ENCODE data around the gene VEZT. TPM values are rescaled to one million over a fixed set of nuclear protein-coding genes. Genes with fewer than 3 reads are reported as not detected.
A peak's percentile ranks its signal among the peaks of the same experiment; 100 is the strongest.

Gene VEZT
- total RNA-seq, 1 donor from 2014 or later, result 148 TPM

DNA sequence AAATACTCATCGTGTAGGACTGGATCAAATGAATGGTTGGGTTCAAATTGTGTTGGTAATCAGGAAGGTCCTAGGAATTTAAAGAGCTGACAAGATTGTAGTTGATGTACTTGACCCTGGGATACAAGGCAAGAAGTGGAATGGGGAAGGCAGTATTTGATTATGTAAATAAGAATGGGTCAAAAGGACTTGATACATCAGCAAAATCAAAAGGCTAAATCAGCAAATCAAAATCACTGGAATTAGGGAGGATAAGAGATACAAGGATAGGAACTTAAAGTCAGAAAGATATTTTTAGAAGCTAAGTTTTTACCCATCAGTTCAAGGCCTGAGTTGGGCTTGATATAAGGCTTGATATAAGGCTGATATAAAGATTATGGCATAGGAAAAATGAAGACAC, 65.8 kb downstream of the VEZT start:
- Mint-ChIP-seq H3K4me3 (ENCODE audit: unreplicated experiment) (no peak overlapping the region), H3K27me3 (ENCODE audit: unreplicated experiment) (no peaks in the 10 kb centered on the region), H3K4me1 (ENCODE audit: low read depth, unreplicated experiment) (no peaks in the 10 kb centered on the region), H3K9me3 (ENCODE audit: unreplicated experiment) (no peaks in the 10 kb centered on the region), H3K27ac (ENCODE audit: unreplicated experiment) (no peak overlapping the region), H3K36me3 (ENCODE audit: unreplicated experiment) (no peaks in the 10 kb centered on the region)
- DNase-seq, result no peak
- no peak for TF ChIP-seq CTCF (IDR thresholded peaks at IDR 0.05; ENCODE audit: partially characterized antibody, unreplicated experiment)

DNA sequence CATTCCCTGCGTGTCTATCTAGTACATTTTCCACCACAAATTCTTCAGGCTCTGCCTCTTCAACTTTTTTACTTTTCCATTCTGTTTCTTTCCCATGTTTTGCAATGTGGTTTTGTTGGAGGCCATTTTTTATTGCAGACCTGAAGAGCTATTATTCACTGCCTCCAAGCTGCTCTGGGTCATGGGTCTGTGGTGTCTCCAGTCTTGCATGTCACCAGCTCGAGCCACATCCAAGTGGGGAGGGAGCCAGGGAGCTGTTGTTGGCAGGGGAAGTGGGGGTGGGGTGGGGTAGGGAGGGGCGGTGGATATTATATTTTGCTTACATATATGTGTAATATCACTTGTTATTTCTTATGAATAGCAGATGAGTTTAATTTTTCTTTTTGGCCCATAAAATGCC, 69.1 kb downstream of the VEZT start:
- no peak for TF ChIP-seq CTCF (IDR thresholded peaks at IDR 0.05; ENCODE audit: partially characterized antibody, unreplicated experiment)
- H3K27me3 Mint-ChIP-seq (ENCODE audit: unreplicated experiment), result no peaks in the 10 kb centered on the region
- no peak for DNase-seq
- H3K9me3 Mint-ChIP-seq (ENCODE audit: unreplicated experiment), result no peaks in the 10 kb centered on the region
- no peaks in the 10 kb centered on the region for H3K36me3 Mint-ChIP-seq (ENCODE audit: unreplicated experiment)
- H3K4me1 Mint-ChIP-seq (ENCODE audit: low read depth, unreplicated experiment), result peaks cover 9% of the 10 kb centered on the region
- H3K4me3 Mint-ChIP-seq (ENCODE audit: unreplicated experiment), result no peak overlapping the region
- H3K27ac Mint-ChIP-seq (ENCODE audit: unreplicated experiment), result no peak overlapping the region

GRCh38 chr12:95291501-95291900, 73.9 kb downstream of the VEZT start:
- Mint-ChIP-seq H3K9me3 (ENCODE audit: unreplicated experiment) (no peaks in the 10 kb centered on the region), H3K36me3 (ENCODE audit: unreplicated experiment) (no peaks in the 10 kb centered on the region), H3K4me3 (ENCODE audit: unreplicated experiment) (no peak overlapping the region), H3K4me1 (ENCODE audit: low read depth, unreplicated experiment) (peaks cover 9% of the 10 kb centered on the region), H3K27me3 (ENCODE audit: unreplicated experiment) (no peaks in the 10 kb centered on the region), H3K27ac (ENCODE audit: unreplicated experiment) (peak overlapping the region; percentile 25)
- no peak for DNase-seq
- no peak for TF ChIP-seq CTCF (IDR thresholded peaks at IDR 0.05; ENCODE audit: partially characterized antibody, unreplicated experiment)

DNA sequence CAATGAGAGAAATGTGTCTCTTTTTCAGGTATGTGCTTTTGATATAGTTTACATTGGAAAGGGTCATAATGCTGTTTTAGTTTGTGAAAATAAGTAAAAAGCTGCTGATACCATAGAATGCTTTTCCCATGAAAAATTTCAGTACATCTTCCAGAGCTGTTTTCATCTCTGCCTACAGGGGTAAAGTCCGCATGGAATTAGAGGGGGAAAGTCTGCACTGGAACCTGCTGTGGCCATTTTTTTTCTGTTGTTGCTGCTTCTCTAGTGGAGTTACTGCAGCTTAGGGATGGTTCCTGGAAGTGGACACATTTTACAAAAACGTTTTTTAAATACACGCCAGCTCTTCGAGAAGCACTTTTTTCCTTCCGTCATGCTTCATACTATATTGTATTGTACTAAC, 81.3 kb downstream of the VEZT start:
- H3K9me3 Mint-ChIP-seq (ENCODE audit: unreplicated experiment), result peaks cover 7% of the 10 kb centered on the region
- H3K4me1 Mint-ChIP-seq (ENCODE audit: low read depth, unreplicated experiment), result peaks cover 18% of the 10 kb centered on the region
- TF ChIP-seq CTCF (IDR thresholded peaks at IDR 0.05; ENCODE audit: partially characterized antibody, unreplicated experiment), result no peak
- H3K27ac Mint-ChIP-seq (ENCODE audit: unreplicated experiment), result peak overlapping the region; percentile 80
- no peak for DNase-seq
- peaks cover 3% of the 10 kb centered on the region for H3K27me3 Mint-ChIP-seq (ENCODE audit: unreplicated experiment)
- no peaks in the 10 kb centered on the region for H3K36me3 Mint-ChIP-seq (ENCODE audit: unreplicated experiment)
- no peak overlapping the region for H3K4me3 Mint-ChIP-seq (ENCODE audit: unreplicated experiment)

DNA sequence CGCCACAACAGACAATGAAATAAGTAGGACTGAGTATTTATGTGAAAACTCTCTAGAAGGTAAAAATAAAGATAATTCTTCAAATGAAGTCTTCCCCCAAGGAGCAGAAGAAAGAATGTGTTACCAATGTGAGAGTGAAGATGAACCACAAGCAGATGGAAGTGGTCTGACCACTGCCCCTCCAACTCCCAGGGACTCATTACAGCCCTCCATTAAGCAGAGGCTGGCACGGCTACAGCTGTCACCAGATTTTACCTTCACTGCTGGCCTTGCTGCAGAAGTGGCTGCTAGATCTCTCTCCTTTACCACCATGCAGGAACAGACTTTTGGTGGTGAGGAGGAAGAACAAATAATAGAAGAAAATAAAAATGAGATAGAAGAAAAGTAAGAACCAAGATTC, 82.7 kb downstream of the VEZT start:
- DNase-seq, result peak; percentile 70
- peaks cover 20% of the 10 kb centered on the region for H3K4me1 Mint-ChIP-seq (ENCODE audit: low read depth, unreplicated experiment)
- peaks cover 7% of the 10 kb centered on the region for H3K9me3 Mint-ChIP-seq (ENCODE audit: unreplicated experiment)
- H3K36me3 Mint-ChIP-seq (ENCODE audit: unreplicated experiment), result no peaks in the 10 kb centered on the region
- peak overlapping the region; percentile 87 for H3K27ac Mint-ChIP-seq (ENCODE audit: unreplicated experiment)
- TF ChIP-seq CTCF (IDR thresholded peaks at IDR 0.05; ENCODE audit: partially characterized antibody, unreplicated experiment), result no peak
- peak overlapping the region; percentile 53 for H3K4me3 Mint-ChIP-seq (ENCODE audit: unreplicated experiment)
- H3K27me3 Mint-ChIP-seq (ENCODE audit: unreplicated experiment), result peaks cover 4% of the 10 kb centered on the region
